ENCODE data around the gene HOXA9.
A peak's percentile ranks its signal among the peaks of the same experiment; 100 is the strongest.

Gene HOXA9

DNA sequence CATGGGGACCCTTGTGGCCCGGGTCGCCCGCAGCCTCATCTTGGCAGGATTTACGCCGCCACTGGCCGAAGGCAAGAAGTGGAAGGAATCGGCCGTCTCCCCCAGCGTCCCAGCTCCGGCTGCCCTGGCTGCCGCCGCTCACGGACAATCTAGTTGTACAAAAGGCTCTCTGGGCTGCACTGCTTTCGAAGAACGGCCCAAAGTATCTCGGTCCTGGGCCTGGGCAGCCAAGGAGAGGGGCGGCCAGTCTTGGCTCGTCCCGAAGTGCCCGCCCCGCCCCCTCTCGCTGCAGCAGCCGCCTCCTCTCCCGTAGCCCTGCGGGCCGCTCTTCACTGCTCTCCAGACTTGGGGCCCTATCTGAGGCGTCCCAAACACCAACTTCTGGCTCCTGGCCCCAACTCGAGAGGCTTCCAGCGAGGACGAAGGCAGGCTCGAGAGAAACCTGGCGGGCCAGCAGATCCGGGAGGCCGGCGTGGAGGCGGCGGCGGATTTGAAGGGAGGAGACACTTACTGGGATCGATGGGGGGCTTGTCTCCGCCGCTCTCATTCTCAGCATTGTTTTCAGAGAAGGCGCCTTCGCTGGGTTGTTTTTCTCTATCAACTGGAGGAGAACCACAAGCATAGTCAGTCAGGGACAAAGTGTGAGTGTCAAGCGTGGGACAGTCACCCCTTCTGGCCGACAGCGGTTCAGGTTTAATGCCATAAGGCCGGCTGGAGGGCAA is 809 bp downstream of the HOXA9 start:
- no peak for DNase-seq (ENCODE audit: low spot score)

DNA sequence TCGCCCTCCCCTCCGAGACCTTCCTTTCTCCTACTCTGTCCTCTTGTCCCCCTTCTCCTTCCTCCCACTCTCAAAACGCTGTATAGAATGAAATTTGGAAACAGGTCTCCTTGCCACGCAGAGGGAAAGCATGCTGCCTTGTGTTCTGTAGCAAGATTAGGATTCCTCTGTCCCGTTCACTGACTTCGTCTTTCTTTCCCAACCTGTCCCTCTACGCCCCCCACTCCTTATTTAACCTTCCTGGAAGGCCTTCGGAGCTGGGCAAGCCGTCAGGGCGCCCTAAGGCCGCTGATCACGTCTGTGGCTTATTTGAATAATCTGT is 1.3 kb downstream of the HOXA9 start:
- no peak for DNase-seq (ENCODE audit: low spot score)

DNA sequence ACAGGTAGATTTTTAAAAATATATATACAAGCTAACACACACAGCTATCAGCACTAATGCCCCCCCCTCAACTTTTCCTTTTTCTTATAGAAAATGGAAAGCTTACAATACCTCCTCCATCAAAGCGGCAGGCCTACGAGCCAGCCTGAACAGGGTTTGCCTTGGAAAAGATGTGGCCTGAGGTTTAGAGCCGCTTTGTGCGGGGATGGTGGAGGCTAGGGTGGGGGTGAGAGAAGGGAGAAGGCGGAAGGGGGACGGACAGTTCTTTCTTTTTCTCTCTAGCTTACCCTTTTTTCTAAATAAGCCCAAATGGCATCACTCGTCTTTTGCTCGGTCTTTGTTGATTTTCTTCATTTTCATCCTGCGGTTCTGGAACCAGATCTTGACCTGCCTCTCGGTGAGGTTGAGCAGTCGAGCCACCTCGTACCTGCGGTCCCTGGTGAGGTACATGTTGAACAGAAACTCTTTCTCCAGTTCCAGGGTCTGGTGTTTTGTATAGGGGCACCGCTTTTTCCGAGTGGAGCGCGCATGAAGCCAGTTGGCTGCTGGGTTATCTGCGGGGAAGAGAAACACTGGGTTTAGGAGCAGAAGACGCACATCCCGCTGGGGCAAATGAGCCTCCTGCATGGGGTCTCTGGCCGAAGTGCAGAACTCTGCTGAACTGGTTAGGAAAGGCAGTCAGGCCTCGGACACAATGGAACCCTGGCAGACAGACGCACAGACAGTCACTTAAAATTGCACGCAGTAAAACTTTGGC is 1.9 kb downstream of the HOXA9 start:
- DNase-seq (ENCODE audit: low spot score) = no peak

DNA sequence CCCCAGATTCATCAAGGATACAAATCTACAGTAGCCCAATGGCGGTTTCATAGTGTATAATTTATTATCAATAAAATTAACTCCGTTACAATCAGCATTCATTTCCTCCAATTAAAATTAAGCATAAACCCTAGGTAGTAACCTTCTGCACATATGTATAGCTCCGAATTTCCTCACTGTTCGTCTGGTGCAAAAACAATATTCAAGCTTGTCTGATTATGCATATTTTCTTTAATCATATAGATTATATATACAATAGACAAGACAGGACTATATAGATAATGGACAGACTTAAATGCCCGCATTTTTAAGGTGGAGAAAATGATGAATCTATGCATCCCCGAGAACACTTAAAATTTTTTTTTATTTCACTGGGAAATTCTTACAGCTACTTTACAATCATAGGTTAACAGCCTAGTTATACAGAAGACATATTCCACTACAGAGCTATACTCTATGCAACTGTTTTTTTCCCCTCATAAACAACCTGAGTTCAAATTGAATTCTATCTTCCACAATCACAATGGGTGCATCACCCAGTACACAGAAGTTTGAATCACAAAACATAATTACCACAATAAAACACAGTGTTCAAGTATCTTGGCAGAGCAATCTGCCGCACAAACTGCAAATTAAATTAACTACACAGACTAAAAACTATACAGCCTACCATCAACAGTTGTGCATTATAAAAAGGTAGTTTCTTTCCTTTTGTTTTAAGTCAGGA is 2.6 kb downstream of the HOXA9 start:
- DNase-seq (ENCODE audit: low spot score) = no peak

DNA sequence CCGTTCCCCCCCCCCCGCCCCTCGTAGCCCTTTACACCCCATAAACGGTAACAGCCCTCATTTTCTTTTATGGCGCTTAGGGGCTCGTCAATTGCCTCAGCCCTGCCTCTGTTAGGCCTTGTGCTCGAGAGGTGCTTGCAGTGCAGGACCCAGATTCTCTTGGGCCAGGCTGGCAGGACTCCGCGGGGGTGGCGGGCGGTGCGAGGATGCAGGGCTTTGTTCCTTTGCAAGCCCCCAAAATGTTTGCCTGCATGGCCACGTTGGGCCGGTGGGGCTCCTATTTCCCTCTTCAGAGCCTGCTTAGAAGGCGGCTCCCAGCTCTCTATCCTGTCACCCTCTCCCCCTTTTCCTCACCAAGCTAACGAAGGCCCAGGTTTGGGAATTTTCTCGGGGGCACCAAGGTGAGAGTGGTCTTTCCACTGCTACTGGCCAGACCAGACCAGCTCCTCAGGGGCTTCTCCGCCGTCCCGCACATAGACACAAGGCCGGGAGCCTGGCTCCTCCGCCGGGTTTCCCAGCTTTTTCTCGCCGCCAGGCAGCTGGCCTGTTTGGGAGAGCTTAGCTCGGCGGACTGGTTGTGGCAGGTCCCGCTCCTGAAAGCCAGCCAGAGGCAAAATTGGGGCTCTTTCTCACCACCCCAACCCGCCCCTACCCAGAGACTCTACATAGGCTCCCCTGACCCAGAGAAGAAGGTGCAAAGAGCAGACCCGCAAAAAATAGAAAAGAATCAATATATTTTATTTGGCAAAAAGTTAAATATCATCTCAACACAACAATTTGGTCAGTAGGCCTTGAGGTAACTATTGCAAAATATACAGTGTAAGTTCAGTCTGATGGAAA is 3.4 kb downstream of the HOXA9 start:
- no peak for DNase-seq (ENCODE audit: low spot score)

DNA sequence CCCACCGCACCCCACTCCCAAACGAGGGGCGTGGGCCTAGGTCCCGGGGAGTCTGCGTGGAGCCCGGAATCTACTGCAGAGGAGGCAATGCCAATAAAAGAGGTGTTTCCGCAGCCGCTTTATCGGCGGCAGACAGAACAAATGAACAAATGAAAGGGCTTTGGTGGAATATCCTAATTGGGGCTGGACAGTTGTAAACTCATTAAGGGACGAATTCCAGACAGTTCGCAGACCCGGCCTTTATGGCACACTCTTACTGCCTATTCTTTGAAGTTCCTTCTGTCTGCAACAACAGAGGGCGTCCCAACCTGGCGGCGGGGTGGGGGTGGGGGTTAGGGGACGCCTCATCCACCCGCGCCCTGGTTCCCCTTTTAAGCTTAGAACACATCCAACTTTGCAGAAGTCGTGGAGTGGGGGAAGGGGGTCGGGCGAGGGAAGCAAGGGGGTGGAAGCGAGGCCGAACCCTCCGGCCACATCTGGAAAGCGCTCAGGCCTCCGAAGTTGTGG is 4.1 kb downstream of the HOXA9 start:
- no peak for DNase-seq (ENCODE audit: low spot score)

DNA sequence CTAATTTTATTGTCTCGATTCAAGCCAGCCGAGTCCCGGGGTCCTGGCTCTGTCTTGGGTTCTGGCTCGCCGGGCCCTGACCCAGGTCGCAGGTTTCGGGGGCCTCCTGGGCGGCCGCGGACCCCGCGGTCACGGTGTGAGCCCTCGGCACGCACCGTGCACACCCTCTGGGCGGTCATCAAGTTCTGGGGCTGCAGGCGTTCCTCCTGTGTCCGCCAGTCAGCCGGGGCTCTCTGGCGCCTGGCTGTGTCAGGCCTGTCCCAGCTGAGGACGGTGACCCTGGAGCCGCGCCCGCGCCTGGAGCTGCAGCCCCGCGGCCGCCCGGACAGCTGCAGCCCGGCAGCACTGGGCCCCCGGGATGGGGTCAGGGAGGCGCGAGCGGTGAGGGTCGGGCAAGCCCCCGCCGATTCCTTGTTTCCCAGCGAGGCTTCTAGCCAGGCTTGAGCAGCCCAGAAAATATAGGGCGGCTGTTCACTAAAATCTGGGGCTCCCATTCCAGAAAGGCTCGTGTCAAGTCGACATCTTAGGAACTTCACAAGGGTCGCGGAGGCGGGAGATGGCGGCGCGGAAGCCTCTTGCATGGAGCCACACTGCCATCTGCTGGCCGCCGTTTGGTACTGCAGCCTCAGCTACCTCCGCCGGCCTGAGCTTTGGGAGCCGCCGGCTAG is 4.7 kb downstream of the HOXA9 start:
- peak; percentile 80 for DNase-seq (ENCODE audit: low spot score)

DNA sequence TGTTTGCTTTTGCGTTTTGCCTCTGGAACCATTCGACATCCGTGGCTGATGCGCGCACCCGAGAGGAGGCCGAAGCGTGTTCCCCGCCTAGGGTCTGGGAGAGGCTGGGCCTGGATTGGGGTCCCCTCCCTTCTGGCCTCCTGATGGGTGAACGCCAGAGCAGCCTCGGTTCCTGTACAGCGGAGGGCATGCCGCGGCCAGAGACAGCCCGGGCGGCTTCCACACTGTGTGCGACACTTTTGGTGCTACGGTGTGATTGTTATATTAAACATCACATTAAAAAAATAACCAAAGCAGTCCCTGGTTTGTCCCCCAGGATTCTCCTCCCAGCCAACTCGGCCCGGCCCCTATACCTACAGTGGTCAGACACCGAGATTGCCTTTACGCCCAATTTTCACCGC is 5.2 kb downstream of the HOXA9 start:
- DNase-seq (ENCODE audit: low spot score) = no peak

DNA sequence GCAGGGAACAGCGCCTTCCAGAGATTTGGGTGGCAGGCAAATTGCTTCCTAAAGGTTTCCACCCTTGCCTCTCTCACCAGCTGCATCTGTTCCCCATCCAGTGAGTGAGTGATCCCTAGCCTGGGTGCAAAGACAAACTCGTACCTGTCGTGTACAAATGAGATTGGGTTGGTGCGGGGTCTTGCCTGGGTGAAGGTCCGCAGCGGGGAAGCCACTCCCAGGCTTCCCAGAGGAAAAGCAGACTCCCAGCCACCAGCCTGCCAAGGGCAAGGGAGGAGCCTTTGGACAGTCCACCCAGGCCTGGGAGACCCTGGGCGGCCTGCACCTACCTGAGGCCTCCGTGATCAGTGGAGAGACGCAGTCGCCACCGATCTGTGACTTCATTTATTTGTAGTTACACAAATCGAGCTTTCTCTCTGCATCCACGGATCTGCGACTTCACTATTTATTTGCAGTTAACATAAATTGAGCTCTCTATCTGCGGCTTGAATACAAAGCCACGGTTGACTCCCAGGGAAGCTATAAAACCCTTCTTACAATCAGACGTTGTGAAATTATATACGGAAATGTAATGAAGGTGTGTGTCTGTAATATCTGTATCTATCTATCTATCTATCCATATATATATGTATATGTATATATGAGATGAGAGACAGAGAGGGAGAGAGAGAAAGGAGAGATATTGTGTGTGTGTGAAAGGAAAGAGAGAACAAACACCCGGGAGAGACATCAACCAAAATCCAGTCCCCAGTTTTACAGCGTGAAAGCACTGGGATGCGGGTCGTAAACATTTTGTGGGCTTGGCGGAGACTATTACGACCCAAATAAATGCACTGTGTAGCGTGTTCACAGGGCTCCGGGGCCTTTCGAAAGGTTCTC is 5.8 kb downstream of the HOXA9 start:
- DNase-seq (ENCODE audit: low spot score) = no peak

DNA sequence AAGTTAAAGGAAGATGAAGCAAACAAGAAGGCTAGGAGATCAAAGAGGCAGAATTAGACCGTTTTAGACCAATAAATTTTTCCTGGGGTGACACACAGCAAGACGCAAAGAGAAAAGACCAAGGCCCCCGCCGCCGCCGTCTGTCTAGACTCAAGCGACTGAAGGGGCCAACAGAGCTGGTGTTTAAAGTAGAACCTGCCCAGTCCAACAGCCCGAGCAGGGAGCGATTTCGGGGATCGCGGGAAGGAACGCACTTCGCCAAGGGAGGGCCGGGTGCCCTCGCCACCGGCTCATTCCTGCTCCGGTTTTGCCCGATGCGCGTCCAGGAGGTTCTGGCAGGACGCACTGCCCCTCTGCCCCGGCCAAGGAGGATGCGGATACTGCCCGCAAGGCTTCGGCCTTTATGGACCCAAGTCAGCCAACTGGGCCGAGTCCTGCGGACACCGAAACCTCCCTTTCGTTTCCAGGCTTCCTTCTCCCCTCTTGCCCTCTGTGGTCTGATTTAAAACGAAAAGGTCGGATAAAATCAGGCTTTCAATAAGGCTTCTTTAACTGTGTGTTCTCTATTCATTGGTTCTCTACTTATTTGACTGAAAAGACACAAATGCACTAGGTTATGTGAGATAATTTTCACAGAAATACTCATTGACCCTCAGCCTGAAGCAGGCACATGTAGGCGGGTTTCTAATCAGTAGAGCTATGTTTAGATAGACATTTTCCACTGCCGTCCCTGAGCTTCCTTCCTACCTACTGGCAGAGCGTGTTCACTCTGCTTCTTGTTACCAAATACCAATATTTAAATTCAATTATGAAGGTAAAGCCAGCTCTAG is 6.7 kb downstream of the HOXA9 start:
- DNase-seq (ENCODE audit: low spot score) = no peak

DNA sequence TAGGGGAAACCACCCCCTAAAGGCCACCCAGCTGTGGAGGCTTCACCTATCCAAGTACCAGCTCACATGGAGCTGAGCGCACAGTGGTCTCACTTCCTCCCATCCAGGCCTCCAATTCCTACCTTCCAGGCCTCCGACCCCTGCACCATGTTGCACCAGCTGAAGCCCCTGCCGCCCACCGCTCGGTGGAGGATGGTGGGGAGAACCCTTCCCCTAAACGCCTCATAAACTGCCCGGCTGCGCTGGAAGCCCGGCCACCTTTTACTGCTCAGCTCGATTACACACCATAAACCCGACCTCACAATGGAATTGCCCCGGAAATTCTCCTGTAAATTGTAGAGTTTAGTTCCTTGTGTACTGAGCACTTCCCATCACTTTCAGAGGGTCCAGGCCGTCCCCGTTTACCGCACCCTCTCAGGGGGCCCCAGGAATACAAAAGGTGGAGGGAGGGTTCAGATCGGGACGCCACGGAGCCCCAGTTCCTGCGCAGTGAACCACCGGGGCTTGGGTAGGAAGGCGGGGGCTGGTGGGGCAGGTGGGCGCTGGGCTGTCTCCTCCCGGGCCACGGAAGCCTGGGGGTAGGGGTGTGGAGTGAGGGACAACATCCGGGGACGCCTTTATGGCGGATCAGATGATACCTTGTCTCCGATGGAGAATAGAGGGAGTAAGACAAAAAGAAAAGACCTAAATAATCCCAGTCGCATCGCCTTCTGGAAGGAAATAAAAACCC is 7.5 kb downstream of the HOXA9 start:
- no peak for DNase-seq (ENCODE audit: low spot score)

DNA sequence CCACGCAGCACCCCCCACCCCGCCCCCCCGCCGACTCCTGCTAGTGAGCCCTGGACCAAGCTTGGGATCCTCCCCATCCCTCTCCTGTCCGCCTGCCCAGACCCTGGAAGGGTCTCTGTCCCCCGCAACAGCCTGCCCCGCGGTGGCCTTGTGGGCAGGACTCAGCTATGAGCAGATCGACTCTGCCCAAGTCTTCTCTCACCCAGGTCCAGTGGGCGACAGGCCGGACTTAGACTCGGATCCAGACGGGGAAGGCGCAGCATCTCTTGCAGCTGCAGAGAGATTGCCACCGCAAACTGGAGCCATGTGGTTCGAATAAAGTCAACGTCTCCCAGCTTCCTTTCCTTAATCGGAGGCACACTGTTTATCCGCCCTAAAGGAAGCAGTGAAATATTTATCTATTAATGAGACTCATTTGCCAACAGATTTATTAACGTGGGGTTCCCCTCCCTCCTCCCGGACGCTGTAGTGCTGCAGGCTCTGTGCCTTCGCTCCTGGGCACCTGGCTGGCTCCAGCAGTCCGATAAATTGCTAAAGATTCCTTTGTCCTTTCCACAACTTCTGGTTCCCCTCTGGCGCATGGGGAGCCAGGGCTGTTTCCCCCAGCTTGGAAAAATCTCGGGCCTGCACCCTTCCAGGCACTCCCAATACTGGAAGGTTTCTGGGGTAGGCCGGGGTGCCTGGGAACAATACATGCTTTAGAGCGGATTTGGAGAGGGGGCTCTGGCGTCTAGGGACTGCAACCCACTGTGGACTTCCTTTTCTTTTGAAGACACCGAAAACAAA is 8.2 kb downstream of the HOXA9 start:
- DNase-seq (ENCODE audit: low spot score) = no peak

DNA sequence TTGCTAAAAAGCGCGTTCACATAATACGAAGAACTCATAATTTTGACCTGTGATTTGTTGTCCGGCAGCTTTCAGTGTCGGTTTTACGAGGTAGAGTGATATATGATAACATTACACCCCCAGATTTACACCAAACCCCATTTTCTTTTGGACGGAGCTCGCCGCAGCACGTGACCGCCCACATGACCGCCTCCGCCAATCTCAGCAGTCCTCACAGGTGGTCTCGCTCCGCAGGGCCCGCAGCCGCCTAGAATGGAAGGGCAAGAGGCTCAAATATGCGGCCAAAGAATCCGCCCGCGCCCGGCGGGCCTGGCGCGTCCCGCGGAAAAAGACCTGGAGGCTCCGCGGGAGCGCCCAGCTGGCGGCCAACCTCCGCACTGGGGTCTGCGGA is 8.8 kb downstream of the HOXA9 start, which contains the start of gene HOXA7:
HOXA7 (minus strand) TSS at position 168 of the 391 bp plus-strand sequence; CDS start at position 38, 130 bp downstream.
- no peak for DNase-seq (ENCODE audit: low spot score)

DNA sequence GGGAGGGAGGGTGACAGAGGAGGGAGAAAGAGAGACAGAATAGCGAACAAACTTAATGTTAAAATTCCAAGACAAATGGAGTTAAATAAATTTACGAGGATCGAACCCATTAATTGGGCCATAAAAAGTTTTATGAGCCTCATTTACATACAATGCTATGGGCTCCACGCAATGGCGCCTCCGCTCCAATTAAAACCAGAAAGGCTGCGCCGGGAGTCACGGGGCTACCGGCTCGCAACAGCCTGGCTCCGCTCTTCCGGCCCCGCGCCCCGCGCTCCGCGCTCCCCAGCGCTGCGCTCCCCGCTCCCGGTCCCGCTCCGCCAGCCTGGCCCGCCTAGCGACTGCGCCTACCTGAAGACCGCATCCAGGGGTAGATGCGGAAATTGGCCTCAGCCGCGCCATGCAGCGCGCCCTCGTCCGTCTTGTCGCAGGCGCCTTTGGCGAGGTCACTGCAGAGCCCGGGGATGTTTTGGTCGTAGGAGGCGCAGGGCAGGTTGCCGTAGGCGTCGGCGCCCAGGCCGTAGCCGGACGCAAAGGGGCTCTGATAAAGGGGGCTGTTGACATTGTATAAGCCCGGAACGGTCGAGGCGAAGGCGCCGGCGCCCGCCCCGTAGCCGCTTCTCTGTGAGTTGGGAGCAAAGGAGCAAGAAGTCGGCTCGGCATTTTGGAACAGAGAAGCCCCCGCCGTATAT is 9.4 kb downstream of the HOXA9 start:
- DNase-seq (ENCODE audit: low spot score) = no peak

DNA sequence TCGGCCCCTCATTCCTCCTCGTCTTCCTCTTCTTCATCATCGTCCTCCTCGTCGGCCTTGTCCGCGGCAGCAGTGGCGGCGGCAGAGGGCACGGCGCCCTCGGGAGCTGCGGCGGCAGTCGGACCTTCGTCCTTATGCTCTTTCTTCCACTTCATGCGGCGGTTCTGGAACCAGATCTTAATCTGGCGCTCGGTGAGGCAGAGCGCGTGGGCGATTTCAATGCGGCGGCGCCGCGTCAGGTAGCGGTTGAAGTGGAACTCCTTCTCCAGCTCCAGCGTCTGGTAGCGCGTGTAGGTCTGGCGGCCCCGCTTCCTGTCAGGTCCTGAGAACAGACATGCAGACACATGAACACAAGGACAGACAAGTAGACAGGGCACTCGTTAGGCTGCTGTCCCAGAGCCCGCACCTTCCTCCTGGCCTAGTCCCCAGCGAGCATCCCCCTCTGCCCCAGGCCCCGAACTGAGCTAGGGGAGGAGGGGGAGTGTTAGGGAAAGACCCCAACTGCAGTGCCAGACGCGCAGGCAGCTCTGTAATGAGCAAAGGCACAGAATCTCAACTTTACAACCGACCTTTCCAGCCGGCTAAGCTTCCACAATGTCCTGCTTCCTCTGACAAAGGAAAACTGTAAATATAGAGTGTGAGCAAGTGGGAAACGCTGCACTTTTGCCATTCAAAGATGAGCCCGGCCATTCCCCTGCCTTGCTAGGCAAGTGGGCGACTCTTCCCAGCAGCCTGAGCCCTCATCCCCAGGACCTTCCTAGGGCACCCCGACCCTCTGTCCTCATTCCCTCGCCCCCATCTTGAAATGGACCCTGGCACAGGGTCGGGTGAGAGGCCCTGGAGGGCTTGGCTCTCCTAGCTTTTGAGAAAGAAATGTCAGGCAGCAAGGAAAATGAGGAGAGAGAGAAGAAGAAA is 10.2 kb downstream of the HOXA9 start:
- DNase-seq (ENCODE audit: low spot score) = no peak

DNA sequence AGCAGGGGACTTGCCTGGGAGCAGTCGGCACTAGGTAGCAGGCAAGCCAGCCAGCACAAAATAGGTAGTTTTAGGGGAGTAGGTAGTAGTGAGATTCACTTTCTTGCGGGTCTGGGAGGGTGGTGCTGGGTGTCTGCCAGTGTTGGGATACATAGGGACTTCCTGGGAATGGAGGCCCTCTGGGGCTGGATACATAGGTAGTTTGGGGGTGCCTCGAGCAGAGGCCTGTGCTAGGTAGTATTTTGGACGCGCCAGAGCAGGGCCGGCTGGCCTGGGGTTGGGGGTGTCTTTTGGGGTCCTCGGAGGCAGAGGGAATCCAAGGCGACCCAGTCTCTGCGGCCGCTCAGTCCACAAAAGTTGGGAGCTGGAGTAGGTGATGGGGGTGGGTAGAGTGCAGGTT is 11.0 kb downstream of the HOXA9 start:
- no peak for DNase-seq (ENCODE audit: low spot score)

Measured in activated CD4-positive, alpha-beta T cell treated with anti-CD3 and anti-CD28 coated beads, Interleukin-2, Interleukin-4, amounts not matched to agents 100 ng/mL and 50 ng/mL, durations not matched to agents 16 hours and 8 hours (primary cell).